Fibroblast of lung (primary cell): ENCODE data around the gene TTC21B. TPM values are rescaled to one million over a fixed set of nuclear protein-coding genes. Genes with fewer than 3 reads are reported as not detected.

Source experiments
- DNase-seq, 2 donors: peaks; one replicate each; pipeline versions ENCODE4 v3.0.0 to v3.0.0-alpha.2; 2010; ENCODE audit warnings: low read depth in 2 of 2
- H2AFZ ChIP-seq: 2 replicates; pipeline ENCODE4 v1.5.1; 2012; ENCODE audit warnings: low read length, control low read depth, inconsistent platforms
- H3K27ac ChIP-seq: 2 replicates; pipeline ENCODE4 v1.5.1; 2011; ENCODE audit warnings: low read length, control low read depth; ENCODE audit not compliant: insufficient read depth
- H3K27me3 ChIP-seq: 2 replicates; pipeline ENCODE4 v1.5.1; 2011; ENCODE audit warnings: mild to moderate bottlenecking, low read length; ENCODE audit not compliant: control insufficient read depth, insufficient read depth
- H3K36me3 ChIP-seq: 2 replicates; pipeline ENCODE4 v1.5.1; 2011; ENCODE audit warnings: low read length; ENCODE audit not compliant: control insufficient read depth, insufficient read depth
- H3K4me1 ChIP-seq: 2 replicates; pipeline ENCODE4 v1.5.1; 2011; ENCODE audit warnings: low read length; ENCODE audit not compliant: control insufficient read depth, insufficient read depth; ENCODE audit errors: extremely low read depth
- H3K4me2 ChIP-seq: 2 replicates; pipeline ENCODE4 v1.5.1; 2011; ENCODE audit warnings: low read length, control low read depth; ENCODE audit not compliant: insufficient read depth; ENCODE audit errors: extremely low read depth
- H3K4me3 ChIP-seq, 4 experiments: fragments of 200-600 bp in 1 of 4; sonication (generic) in 1 of 4; replicated peaks in 1 of 4; 2 replicates each; pipeline ENCODE4 v1.5.1; 2011 to 2016; ENCODE audit warnings: low read length in 4 of 4, low read depth in 3 of 4, mild to moderate bottlenecking in 3 of 4, control low read depth in 2 of 4, inconsistent platforms in 1 of 4, mixed read lengths in 1 of 4; ENCODE audit not compliant: insufficient read depth in 1 of 4; ENCODE audit errors: control extremely low read depth in 1 of 4
- H3K79me2 ChIP-seq: 2 replicates; pipeline ENCODE4 v1.5.1; 2012; ENCODE audit warnings: mild to moderate bottlenecking, low read length, inconsistent platforms; ENCODE audit not compliant: control insufficient read depth, insufficient read depth
- H3K9ac ChIP-seq: 2 replicates; pipeline ENCODE4 v1.5.1; 2011; ENCODE audit warnings: mild to moderate bottlenecking, low read length, control low read depth; ENCODE audit not compliant: insufficient read depth
- H3K9me3 ChIP-seq: 2 replicates; pipeline ENCODE4 v1.5.1; 2012; ENCODE audit warnings: low read depth, low read length; ENCODE audit not compliant: control insufficient read depth, insufficient read depth
- H4K20me1 ChIP-seq: 2 replicates; pipeline ENCODE4 v1.5.1; 2011; ENCODE audit warnings: low read length; ENCODE audit not compliant: control insufficient read depth, insufficient read depth; ENCODE audit errors: extremely low read depth
- EZH2 ChIP-seq: IDR thresholded peaks from 2 replicates; pipeline ENCODE4 v1.5.1; 2012; ENCODE audit warnings: low read length, control low read depth, mild to moderate bottlenecking; ENCODE audit errors: missing control alignments
- polyA plus RNA-seq, 2 donors: library from polyadenylated mRNA; depleted of rRNA in 1 of 2; stranded (reverse) in 1 of 2; unstranded in 1 of 2; fragments of >200 nt; gene quantifications; 2 replicates each; pipeline ENCODE4 v1.2.1, GENCODE V29; 2011 to 2012; ENCODE audit warnings: missing spikeins in 1 of 2
- total RNA-seq: library from RNA; depleted of rRNA; stranded (reverse); fragments of >200 nt; gene quantifications from 2 replicates; pipeline ENCODE4 v1.2.1, GENCODE V29; 2014
- TF ChIP-seq, protein P1 (sequence below), 2 donors: IDR thresholded peaks in 1 of 2; conservative IDR thresholded peaks in 1 of 2; 1 replicate in 1 of 2; 2 replicates in 1 of 2; pipeline ENCODE4 v1.5.1; 2011 to 2012; ENCODE audit warnings: low read length in 2 of 2, control low read depth in 1 of 2, inconsistent platforms in 1 of 2, low read depth in 1 of 2, mild to moderate bottlenecking in 1 of 2

Gene TTC21B
- total and polyA plus RNA-seq, 2 donors (not counting 1 experiment from before 2014, with no cell fraction given): 6.3 to 28.6 TPM

DNA sequence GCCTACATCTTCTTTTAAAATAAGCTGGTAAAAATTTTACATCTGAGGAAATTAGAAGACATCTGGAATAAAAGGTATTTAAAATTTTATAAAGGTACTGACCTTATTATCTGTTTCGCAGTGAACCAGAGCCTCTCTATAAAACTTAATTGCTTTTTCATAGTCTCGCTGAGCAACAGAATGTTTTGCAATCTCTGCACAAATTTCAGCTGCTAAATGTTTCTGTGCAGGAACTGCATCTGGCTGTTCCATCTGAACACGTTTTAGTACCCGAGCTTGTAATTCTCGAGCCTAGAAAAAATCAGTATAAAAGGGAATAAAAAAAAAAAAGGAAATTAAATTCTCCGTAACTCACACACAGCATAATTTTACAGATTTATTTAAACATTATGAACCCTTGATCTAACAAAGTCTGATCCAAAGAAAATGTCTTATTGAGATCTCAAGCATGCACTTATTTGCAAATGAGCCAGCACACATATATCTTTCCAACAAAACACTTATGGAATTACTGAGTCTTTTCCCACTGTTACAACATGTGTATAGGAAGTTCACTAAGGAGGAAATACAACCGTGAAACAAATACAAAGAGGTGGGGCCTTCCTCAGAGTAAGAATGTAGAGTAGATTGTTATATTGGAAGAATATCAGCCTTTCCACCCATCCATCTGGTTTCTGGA, 51.8 kb downstream of the TTC21B start:
- no peak for DNase-seq
- H2AFZ ChIP-seq: no peak overlapping the region
- H3K9ac ChIP-seq: no peak overlapping the region
- no peak overlapping the region for H3K4me3 ChIP-seq
- no peaks in the 10 kb centered on the region for H3K9me3 ChIP-seq
- H3K27me3 ChIP-seq: no peaks in the 10 kb centered on the region
- H4K20me1 ChIP-seq: no peaks in the 10 kb centered on the region
- no peak overlapping the region for H3K4me2 ChIP-seq
- peaks cover 2% of the 10 kb centered on the region for H3K4me1 ChIP-seq
- no peaks in the 10 kb centered on the region for H3K79me2 ChIP-seq
- TF ChIP-seq EZH2: no peak
- TF ChIP-seq, protein P1, sequence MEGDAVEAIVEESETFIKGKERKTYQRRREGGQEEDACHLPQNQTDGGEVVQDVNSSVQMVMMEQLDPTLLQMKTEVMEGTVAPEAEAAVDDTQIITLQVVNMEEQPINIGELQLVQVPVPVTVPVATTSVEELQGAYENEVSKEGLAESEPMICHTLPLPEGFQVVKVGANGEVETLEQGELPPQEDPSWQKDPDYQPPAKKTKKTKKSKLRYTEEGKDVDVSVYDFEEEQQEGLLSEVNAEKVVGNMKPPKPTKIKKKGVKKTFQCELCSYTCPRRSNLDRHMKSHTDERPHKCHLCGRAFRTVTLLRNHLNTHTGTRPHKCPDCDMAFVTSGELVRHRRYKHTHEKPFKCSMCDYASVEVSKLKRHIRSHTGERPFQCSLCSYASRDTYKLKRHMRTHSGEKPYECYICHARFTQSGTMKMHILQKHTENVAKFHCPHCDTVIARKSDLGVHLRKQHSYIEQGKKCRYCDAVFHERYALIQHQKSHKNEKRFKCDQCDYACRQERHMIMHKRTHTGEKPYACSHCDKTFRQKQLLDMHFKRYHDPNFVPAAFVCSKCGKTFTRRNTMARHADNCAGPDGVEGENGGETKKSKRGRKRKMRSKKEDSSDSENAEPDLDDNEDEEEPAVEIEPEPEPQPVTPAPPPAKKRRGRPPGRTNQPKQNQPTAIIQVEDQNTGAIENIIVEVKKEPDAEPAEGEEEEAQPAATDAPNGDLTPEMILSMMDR (conservative IDR thresholded peaks at IDR 0.05 in 1 of 2, IDR thresholded peaks at IDR 0.05 in 1 of 2; ENCODE audit: low read depth in 1 of 2, low read length in 2 of 2): no peak
- H3K27ac ChIP-seq: no peak overlapping the region
- H3K36me3 ChIP-seq: peaks cover 2% of the 10 kb centered on the region

DNA sequence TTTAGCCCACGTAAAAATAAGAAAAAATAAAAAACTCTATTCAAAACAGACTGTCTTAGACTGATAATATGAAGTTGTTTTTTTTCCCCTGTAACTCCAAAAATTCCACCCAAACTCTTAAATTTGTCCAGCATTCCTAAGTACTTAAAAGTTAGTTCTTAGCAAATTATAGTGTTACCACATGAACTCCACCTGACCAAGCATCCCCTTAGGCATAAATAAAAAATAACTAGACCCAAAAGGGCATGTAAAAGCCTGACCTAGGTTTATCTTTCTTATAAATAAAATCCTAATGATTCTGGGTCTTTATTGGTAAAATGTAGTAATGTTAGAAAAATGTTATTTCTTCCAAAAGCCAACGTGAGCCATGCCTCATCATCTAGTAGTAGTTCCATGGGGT, 54.3 kb downstream of the TTC21B start:
- Histone ChIP-seq H3K27me3 (no peaks in the 10 kb centered on the region), H4K20me1 (no peaks in the 10 kb centered on the region), H3K79me2 (no peaks in the 10 kb centered on the region), H3K27ac (no peak overlapping the region), H3K36me3 (peaks cover 2% of the 10 kb centered on the region), H3K9me3 (no peaks in the 10 kb centered on the region), H3K9ac (no peak overlapping the region), H2AFZ (no peak overlapping the region), H3K4me3 (no peak overlapping the region), H3K4me2 (no peak overlapping the region), H3K4me1 (peaks cover 2% of the 10 kb centered on the region)
- no peak for DNase-seq
- no peak for TF ChIP-seq EZH2
- TF ChIP-seq, protein P1 (conservative IDR thresholded peaks at IDR 0.05 in 1 of 2, IDR thresholded peaks at IDR 0.05 in 1 of 2; ENCODE audit: low read depth in 1 of 2, low read length in 2 of 2): no peak

DNA sequence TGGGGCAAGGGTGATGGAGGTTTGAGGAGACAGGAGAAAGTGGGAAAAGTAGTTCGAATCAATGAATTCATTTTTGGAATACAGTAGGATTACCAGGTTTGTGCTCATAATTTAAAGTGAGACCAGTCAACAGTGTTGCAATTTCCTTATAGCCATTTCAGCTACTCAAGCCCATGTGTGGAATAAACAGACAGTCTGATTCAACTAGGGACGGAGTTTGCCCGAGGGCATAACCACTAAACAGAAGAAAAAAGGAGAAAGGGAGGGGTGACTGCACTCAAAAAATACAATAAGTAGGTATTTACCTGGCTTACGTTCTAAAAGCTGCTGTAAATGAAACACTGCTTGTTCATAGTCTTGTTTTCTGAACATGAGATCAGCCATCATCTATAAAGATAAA, 55.2 kb downstream of the TTC21B start:
- Histone ChIP-seq H3K9me3 (no peaks in the 10 kb centered on the region), H3K9ac (no peak overlapping the region), H3K4me1 (peaks cover 2% of the 10 kb centered on the region), H3K27ac (no peak overlapping the region), H3K4me3 (no peak overlapping the region), H2AFZ (no peak overlapping the region), H3K4me2 (no peak overlapping the region), H3K27me3 (no peaks in the 10 kb centered on the region), H3K36me3 (peaks cover 2% of the 10 kb centered on the region), H4K20me1 (no peaks in the 10 kb centered on the region), H3K79me2 (no peaks in the 10 kb centered on the region)
- DNase-seq: no peak
- no peak for TF ChIP-seq EZH2
- TF ChIP-seq, protein P1 (conservative IDR thresholded peaks at IDR 0.05 in 1 of 2, IDR thresholded peaks at IDR 0.05 in 1 of 2; ENCODE audit: low read depth in 1 of 2, low read length in 2 of 2): no peak
